GM21367 (cell line): ENCODE data around the gene CDH4.

Experiments
- ATAC-seq: cut with Tn5 transposase; IDR thresholded peaks from one replicate; pipeline ENCODE4 v1.9.1; 2021; ENCODE audit not compliant: unreplicated experiment

The CDH4 gene

GRCh38 chr20:61767761-61768494 is 515.9 kb downstream of the CDH4 start:
- ATAC-seq = no peak

- no peak for ATAC-seq
Measured at GRCh38 chr20:61768571-61769285, 516.7 kb downstream of the CDH4 start.

- ATAC-seq = no peak
Measured at GRCh38 chr20:61769286-61769832, 517.3 kb downstream of the CDH4 start.

GRCh38 chr20:61770113-61770585 is 518.1 kb downstream of the CDH4 start:
- no peak for ATAC-seq

- ATAC-seq = no peak
Measured at GRCh38 chr20:61771805-61772350, 519.8 kb downstream of the CDH4 start.

GRCh38 chr20:61772828-61773631 is 521.0 kb downstream of the CDH4 start:
- ATAC-seq = no peak

- no peak for ATAC-seq
Measured at GRCh38 chr20:61773926-61774587, 522.0 kb downstream of the CDH4 start.

GRCh38 chr20:61775423-61775822 is 523.4 kb downstream of the CDH4 start:
- no peak for ATAC-seq

- no peak for ATAC-seq
Measured at GRCh38 chr20:61776491-61777075, 524.5 kb downstream of the CDH4 start.

GRCh38 chr20:61777773-61778494 is 525.9 kb downstream of the CDH4 start:
- ATAC-seq = no peak

GRCh38 chr20:61778495-61778863 is 526.4 kb downstream of the CDH4 start:
- ATAC-seq = no peak

- ATAC-seq = no peak
Measured at GRCh38 chr20:61779176-61779965, 527.3 kb downstream of the CDH4 start.

GRCh38 chr20:61780066-61780465 is 528.0 kb downstream of the CDH4 start:
- no peak for ATAC-seq

- no peak for ATAC-seq
Measured at GRCh38 chr20:61784801-61785566, 532.9 kb downstream of the CDH4 start.

GRCh38 chr20:61785567-61785816 is 533.4 kb downstream of the CDH4 start:
- ATAC-seq = no peak

GRCh38 chr20:61786230-61786629 is 534.2 kb downstream of the CDH4 start:
- no peak for ATAC-seq

- no peak for ATAC-seq
Measured at GRCh38 chr20:61788343-61788742, 536.3 kb downstream of the CDH4 start.

- ATAC-seq = no peak
Measured at GRCh38 chr20:61789329-61789728, 537.3 kb downstream of the CDH4 start.
